GM19455 (cell line): ENCODE measurements around the gene PVALEF.

Experiments
- ATAC-seq: cut with Tn5 transposase; IDR thresholded peaks from one replicate; pipeline ENCODE4 v1.9.1; 2021; ENCODE audit not compliant: unreplicated experiment

The PVALEF gene

GRCh38 chr17:81165246-81166032 lies at the start of gene PVALEF:
Gene PVALEF, plus strand, starts transcription at chr17:81165507. Its CDS starts 15,720 bp downstream, at chr17:81181227.
- no peak for ATAC-seq

GRCh38 chr17:81115749-81116464 lies 49.4 kb upstream of the PVALEF start:
- ATAC-seq, result no peak

DNA sequence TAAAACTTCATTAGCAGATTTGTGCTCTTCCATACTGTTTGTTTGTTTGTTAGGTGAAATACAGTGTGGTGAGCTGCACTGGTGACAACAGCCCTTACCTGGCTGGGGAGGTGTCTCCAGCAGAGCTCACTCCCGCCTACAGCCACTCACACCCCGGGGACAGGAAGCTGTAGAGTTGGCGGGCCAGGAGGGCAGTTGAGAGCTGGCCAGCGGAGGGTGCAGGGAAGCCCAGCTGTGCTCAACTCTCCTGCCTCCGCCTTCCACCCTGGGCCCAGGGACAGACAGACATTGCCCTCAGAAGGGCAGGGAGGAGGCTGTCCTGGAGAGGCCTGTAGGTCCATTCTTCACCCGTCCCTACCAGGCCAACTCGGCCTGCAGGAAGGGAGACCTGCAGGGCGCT lies 48.6 kb upstream of the PVALEF start:
- ATAC-seq, result no peak

- ATAC-seq, result no peak
Measured at GRCh38 chr17:81117672-81118198, 47.6 kb upstream of the PVALEF start.

- ATAC-seq, result no peak
Measured at GRCh38 chr17:81118308-81119221, 46.7 kb upstream of the PVALEF start.

DNA sequence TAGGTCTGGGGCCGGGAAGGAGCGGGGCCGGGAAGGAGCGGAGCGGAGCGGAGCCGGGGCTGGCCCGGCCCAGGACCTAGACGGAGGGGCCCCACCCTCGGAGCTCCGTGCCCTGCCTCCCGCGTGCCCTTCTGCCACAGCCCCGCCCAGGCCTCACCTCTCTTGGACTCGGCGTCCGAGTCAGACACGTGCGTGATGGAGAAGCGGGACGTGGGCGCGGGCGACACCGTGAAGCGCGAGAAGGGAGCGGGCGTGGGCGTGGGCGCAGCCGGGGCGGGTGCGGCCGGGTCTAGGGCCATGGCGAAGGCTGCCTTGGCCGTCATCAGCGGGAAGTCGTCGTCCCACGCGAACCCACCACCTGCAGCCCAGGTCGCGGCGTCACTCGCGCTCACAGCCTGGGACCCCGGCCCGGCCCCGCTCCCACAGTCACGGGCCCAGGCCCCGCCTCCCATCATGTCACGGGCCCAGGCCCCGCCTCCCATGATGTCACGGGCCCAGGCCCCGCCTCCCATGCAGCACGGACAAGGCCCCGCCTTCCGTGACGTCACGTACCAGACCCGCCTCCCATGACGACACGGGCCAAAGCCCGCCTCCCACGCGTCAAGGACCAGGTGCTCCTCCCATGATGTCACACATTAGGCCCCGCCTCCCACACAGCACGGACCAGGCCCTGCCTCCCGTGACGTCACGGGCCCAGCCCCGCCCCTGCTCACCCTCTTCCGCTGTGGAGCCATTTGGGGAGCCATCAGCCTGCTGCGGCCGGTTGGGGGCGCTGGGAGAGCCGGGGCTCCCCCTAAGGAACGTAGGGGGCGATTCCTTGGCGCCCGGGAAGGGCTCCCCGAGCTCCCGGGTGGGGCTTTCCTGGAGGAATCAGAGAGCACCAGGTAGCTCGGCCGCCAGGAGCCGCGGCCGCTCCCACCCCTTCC lies 45.8 kb upstream of the PVALEF start:
- ATAC-seq, result no peak

DNA sequence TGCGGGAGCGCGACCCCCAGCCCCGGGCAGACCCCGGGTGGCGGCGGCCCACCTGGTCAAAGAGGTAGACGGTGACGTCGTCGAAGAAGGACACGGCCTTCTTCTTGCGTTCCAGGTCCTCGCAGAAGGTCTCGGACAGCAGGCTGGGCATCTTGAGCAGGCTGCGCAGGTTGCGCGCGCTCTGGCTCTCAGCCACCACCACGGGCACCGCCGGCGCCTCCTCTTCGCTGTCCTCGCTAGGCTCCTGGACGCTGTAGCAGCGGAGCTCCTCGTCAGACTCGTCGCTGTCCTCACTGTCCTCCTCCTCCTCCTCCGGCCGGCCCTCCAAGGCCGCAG lies 45.2 kb upstream of the PVALEF start:
- no peak for ATAC-seq

DNA sequence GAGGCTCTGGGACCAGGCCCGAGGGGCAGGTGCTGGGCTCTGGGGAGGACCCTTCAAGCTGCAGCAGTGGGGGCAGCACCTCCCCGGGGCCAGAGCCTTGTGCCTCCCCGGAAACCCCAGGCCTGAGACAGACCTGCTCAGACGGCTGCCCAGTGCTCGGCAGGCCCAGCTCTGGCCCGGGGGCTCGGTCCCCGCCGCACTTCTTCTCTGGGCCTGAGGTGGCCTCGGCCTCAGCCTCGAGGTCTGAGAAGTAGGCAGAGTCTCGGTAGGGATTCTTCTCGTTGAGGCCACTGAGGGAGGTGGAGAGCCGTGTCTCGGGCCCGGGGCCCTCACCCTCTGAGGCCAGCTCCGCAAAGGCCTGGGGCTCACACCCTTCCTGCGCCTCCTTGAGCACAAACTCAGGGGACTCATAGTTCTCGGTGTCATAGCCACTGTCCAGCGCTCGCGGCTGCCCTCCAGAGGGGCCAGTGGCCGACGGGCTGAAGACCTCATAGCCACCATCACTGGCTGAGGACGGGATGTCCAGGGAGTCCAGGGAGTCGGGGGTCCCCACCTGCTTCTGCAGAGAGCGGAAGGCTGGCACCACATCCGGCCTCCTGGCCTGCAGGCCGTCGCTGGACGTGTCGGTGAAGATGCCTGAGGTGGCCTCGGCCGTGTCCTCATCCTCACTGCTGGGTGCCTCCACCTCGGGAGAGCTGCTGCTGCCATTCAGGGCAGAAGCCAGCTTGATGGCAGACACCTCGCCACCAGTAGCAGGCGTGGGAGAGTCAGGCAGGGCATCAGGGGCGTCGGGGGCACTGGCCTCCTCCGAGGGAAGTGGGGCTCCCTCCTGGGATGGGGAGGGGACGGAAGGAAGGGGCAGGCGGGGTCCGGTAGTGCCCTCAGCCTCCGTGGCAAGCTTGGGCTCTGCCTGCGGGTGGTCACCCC lies 44.3 kb upstream of the PVALEF start:
- no peak for ATAC-seq

GRCh38 chr17:81121841-81122733 lies 43.2 kb upstream of the PVALEF start:
- no peak for ATAC-seq

DNA sequence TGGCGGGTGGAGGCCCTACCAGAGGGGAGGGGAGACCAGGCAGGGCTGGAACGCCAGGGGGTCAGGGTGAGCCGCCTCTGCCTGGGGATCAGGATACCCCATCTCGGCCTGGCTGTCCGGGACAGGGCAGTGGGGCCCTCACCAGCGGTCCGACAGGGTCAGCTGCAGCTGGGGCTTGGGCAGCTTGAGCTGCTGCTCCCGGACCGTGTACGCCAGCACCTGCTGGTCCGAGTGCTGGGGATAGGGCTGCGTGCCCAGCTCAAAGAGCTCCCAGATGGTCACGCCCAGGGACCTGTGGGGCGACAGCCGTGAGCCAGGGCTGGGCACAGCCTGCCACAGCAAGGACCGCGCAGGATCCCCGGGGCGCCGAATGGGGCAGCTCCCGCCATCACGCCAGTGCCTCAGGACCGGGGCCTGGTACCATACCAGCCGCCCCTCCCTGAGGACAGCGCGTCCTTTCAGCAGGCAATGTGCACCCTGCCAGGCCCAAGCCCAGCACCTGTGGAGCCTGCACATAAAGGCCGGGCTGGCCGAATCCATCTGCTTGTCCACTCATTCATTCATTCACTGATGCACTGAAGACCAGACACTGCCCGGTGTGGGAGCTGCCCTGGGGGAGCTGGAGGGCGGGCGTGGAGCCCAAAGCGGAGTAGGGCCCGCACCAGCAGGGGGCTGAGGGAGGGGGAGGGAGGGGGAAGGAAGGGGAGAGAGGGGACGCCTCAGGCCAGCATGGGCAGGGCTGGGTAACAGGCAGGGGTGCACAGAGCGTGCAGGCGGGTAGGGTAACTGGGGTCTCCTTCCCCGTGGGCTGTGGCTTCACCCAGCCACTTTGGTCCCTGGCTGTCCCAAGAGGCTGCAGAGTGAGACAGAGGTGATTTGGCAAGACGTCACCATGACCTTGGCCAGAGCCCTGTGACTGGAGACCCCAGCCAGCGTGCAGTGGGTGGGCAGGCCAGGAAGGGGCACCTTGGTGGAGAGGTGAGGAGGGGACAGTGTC lies 42.0 kb upstream of the PVALEF start:
- ATAC-seq, result no peak

GRCh38 chr17:81124377-81124776 lies 40.9 kb upstream of the PVALEF start:
- ATAC-seq, result no peak

- no peak for ATAC-seq
Measured at GRCh38 chr17:81125573-81126081, 39.7 kb upstream of the PVALEF start.

GRCh38 chr17:81126281-81127132 lies 38.8 kb upstream of the PVALEF start:
- ATAC-seq, result no peak

- no peak for ATAC-seq
Measured at GRCh38 chr17:81127133-81127455, 38.2 kb upstream of the PVALEF start.

GRCh38 chr17:81127526-81128177 lies 37.7 kb upstream of the PVALEF start:
- no peak for ATAC-seq
